ENCODE results near the gene PRAMEF11.

PRAMEF11 gene

GRCh38 chr1:12774801-12775345 is 56.3 kb downstream of the PRAMEF11 start:
- DNase-seq: no peak

Measured in anterior cingulate cortex (tissue), 58 donors.